GM12878 (cell line): ENCODE data around the gene AASDH. TPM values are rescaled to one million over a fixed set of nuclear protein-coding genes. Genes with fewer than 3 reads are reported as not detected.

ENCODE experiments used
- ATAC-seq: fragments of 200-7000 bp; cut with Tn5 transposase; 3 replicates; pipeline ENCODE4 v1.9.1; 2020; ENCODE audit warnings: mild to moderate bottlenecking, moderate library complexity
- BruUV-seq: library from RNA; stranded (reverse); fragments of 400-500 nt; replicated peaks from 2 replicates; lab custom pipeline; 2021; lab: Mats Ljungman, UMichigan
- CTCF ChIA-PET: fragments of 300-600 bp; sonication (Branson Sonifier 250); formaldehyde crosslinking; extraction: SDS; loops from one replicate; lab custom pipeline; 2021; ENCODE audit warnings: inconsistent platforms; lab: Yijun Ruan, JAX
- POLR2A ChIA-PET: fragments of 350-600 bp; formaldehyde crosslinking; extraction: SDS; loops from one replicate; lab custom pipeline; 2021; ENCODE audit warnings: inconsistent platforms; lab: Charles Lee
- RAD21 ChIA-PET: fragments of 300-600 bp; sonication (Branson Sonifier 250); formaldehyde crosslinking; loops from one replicate; lab custom pipeline; 2023; ENCODE audit warnings: antibody characterized with exemption; ENCODE audit not compliant: unreplicated experiment; lab: Charles Lee
- SMC1A ChIA-PET: fragments of 300-600 bp; sonication (Branson Sonifier 250); formaldehyde crosslinking; loops from one replicate; lab custom pipeline; 2023; ENCODE audit not compliant: unreplicated experiment, uncharacterized antibody; lab: Charles Lee
- DNase-seq: peaks from one replicate; pipeline ENCODE4 v3.0.0-alpha.2; 2011; ENCODE audit warnings: low read depth, low spot score
- FAIRE-seq: peaks from 3 replicates; lab custom pipeline; 2011; peaks lifted over from hg19 to GRCh38; lab: Jason Lieb, UNC
- H2AFZ ChIP-seq: 2 replicates; pipeline ENCODE4 v1.6.0; 2011; ENCODE audit warnings: low read depth, low read length, control low read depth; ENCODE audit not compliant: control insufficient read depth
- H3K27ac ChIP-seq: 2 replicates; pipeline ENCODE4 v1.5.1; 2011; ENCODE audit warnings: control low read depth; ENCODE audit not compliant: control insufficient read depth, insufficient read depth
- H3K27me3 ChIP-seq, 2 experiments: replicated peaks in 1 of 2; 2 replicates each; pipeline versions ENCODE4 v1.6.0 to v1.6.1; 2011; ENCODE audit warnings: low read length in 1 of 2; ENCODE audit not compliant: control insufficient read depth in 2 of 2, insufficient read depth in 2 of 2
- H3K36me3 ChIP-seq, 2 experiments: 2 replicates each; pipeline ENCODE4 v1.5.1; 2011; ENCODE audit warnings: low read length in 1 of 2; ENCODE audit not compliant: control insufficient read depth in 2 of 2, insufficient read depth in 2 of 2
- H3K4me1 ChIP-seq: 2 replicates; pipeline ENCODE4 v1.6.1; 2011; ENCODE audit warnings: mild to moderate bottlenecking, low read length, moderate library complexity, mixed read lengths; ENCODE audit not compliant: control insufficient read depth, insufficient read depth
- H3K4me2 ChIP-seq: 2 replicates; pipeline ENCODE4 v1.6.0; 2011; ENCODE audit warnings: control low read depth; ENCODE audit not compliant: control insufficient read depth, insufficient read depth
- H3K4me3 ChIP-seq: fragments of 200-600 bp; sonication (generic); 2 replicates; pipeline ENCODE4 v1.5.1; 2016
- H3K79me2 ChIP-seq: 2 replicates; pipeline ENCODE4 v1.6.0; 2011; ENCODE audit warnings: low read length; ENCODE audit not compliant: control insufficient read depth, insufficient read depth
- H3K9ac ChIP-seq: 2 replicates; pipeline ENCODE4 v1.8.0; 2011; ENCODE audit warnings: low read length, control low read depth, mixed read lengths; ENCODE audit not compliant: control insufficient read depth, insufficient read depth
- H3K9me3 ChIP-seq: replicated peaks from 3 replicates; pipeline ENCODE4 v1.5.1; 2011; ENCODE audit warnings: mild to moderate bottlenecking, low read length; ENCODE audit not compliant: control insufficient read depth, insufficient read depth
- H4K20me1 ChIP-seq: 2 replicates; pipeline ENCODE4 v1.6.0; 2011; ENCODE audit not compliant: control insufficient read depth, insufficient read depth
- CHD1 ChIP-seq: IDR thresholded peaks from 2 replicates; pipeline ENCODE4 v1.6.1; 2012; ENCODE audit warnings: low read depth, low read length, improper control_type of control experiment
- E2F4 ChIP-seq: IDR thresholded peaks from 2 replicates; pipeline ENCODE4 v1.6.1; 2012; ENCODE audit warnings: low read depth, low read length, improper control_type of control experiment
- E4F1 ChIP-seq: fragments of 450-650 bp; IDR thresholded peaks from 2 replicates; pipeline ENCODE4 v1.6.1; 2018; ENCODE audit warnings: borderline replicate concordance, mild to moderate bottlenecking; ENCODE audit not compliant: partially characterized antibody
- FOS ChIP-seq: IDR thresholded peaks from 3 replicates; pipeline ENCODE4 v1.6.1; 2011; ENCODE audit warnings: borderline replicate concordance; ENCODE audit not compliant: insufficient read length; ENCODE audit errors: extremely low read depth
- JUNB ChIP-seq: IDR thresholded peaks from 2 replicates; pipeline ENCODE4 v1.6.1; 2016; ENCODE audit warnings: antibody characterized with exemption, mild to moderate bottlenecking
- KAT2A ChIP-seq: conservative IDR thresholded peaks from 2 replicates; pipeline ENCODE4 v1.6.1; 2011; ENCODE audit warnings: low read depth, low read length; ENCODE audit not compliant: control insufficient read depth
- NBN ChIP-seq: fragments of 450-650 bp; IDR thresholded peaks from 2 replicates; pipeline ENCODE4 v1.6.1; 2016
- NKRF ChIP-seq: fragments of 450-650 bp; conservative IDR thresholded peaks from 2 replicates; pipeline ENCODE4 v1.6.1; 2017; ENCODE audit warnings: mild to moderate bottlenecking, moderate library complexity
- PBX3 ChIP-seq: IDR thresholded peaks from 2 replicates; pipeline ENCODE4 v1.6.1; 2011; ENCODE audit warnings: mild to moderate bottlenecking, low read depth, low read length, moderate library complexity; ENCODE audit not compliant: insufficient replicate concordance
- STAT1 ChIP-seq: fragments of 450-650 bp; conservative IDR thresholded peaks from 2 replicates; pipeline ENCODE4 v1.6.1; 2014; ENCODE audit warnings: antibody characterized with exemption, mild to moderate bottlenecking
- ZBTB11 ChIP-seq: fragments of 450-650 bp; formaldehyde crosslinking; IDR thresholded peaks from 2 replicates; pipeline ENCODE4 v1.5.0; 2022; ENCODE audit warnings: mild to moderate bottlenecking, missing genetic modification characterization
- ZNF207 ChIP-seq: fragments of 450-650 bp; IDR thresholded peaks from 2 replicates; pipeline ENCODE4 v1.6.1; 2014; ENCODE audit warnings: antibody characterized with exemption, mild to moderate bottlenecking, borderline replicate concordance
- ZNF622 ChIP-seq: fragments of 450-650 bp; IDR thresholded peaks from 2 replicates; pipeline ENCODE4 v1.6.1; 2017; ENCODE audit warnings: mild to moderate bottlenecking, inconsistent platforms
- WGBS: methylation state at CpG from one replicate; pipeline ENCODE4 v1.1.6; 2016; ENCODE audit warnings: low lambda C conversion rate; ENCODE audit not compliant: insufficient replicate concordance, insufficient coverage; ENCODE audit errors: missing lambda C conversion rate; 5-methylcytosine and 5-hydroxymethylcytosine counted together
- in situ Hi-C: fragments of 300-500 bp; cut with MboI; formaldehyde crosslinking; loops from 9 replicates; pipeline ENCODE4 v1.14.3; 2018; ENCODE audit warnings: mixed read lengths
- intact Hi-C: fragments of 100-400 bp; cut with micrococcal nuclease; formaldehyde crosslinking; loops from one replicate; pipeline ENCODE4 v1.14.2; 2022; ENCODE audit not compliant: unreplicated experiment
- polyA plus RNA-seq, 11 experiments: library from polyadenylated mRNA; depleted of rRNA in 4 of 11; unstranded in 6 of 11; stranded (reverse) in 5 of 11; fragments of >200 nt; fragmentation: Nextera tagmentation in 4 of 11; fragmentation: Illumina TruSeq in 1 of 11; extraction: Ambion mirVana in 4 of 11; extraction: Trizol in 1 of 11; gene quantifications; 1 replicate in 1 of 11; 2 replicates in 10 of 11; pipeline versions ENCODE4 v1.2.1 to v1.2.3, GENCODE V29; 2011 to 2016; ENCODE audit warnings: inconsistent platforms in 2 of 11, missing spikeins in 2 of 11, low read depth in 1 of 11
- total RNA-seq, 4 experiments: library from RNA; depleted of rRNA in 3 of 4; stranded (reverse); fragments of >200 nt in 3 of 4; fragmentation: Illumina TruSeq in 1 of 4; extraction: Trizol in 1 of 4; gene quantifications; 2 replicates each; pipeline versions ENCODE4 v1.2.1 to v1.2.3, GENCODE V29; 2013 to 2021

Gene AASDH
- total and polyA plus RNA-seq, 10 of the 15 experiments (the other 5 are each of a cell fraction or from before 2014, with no cell fraction given): 7.3 to 19.1 (median 11.3) TPM

- ATAC-seq: no peak
- intact Hi-C loops: no loop called here
- Histone ChIP-seq H3K27me3 (no peaks in the 10 kb centered on the region), H3K9ac (no peak overlapping the region), H3K4me3 (no peak overlapping the region), H3K9me3 (no peaks in the 10 kb centered on the region), H3K79me2 (peaks cover 41% of the 10 kb centered on the region), H3K36me3 (peaks cover 0 to 2% of the 10 kb centered on the region in 2 experiments; a peak in 3 of 4 replicates), H4K20me1 (no peaks in the 10 kb centered on the region), H3K27ac (no peak overlapping the region), H3K4me1 (no peaks in the 10 kb centered on the region), H2AFZ (no peak overlapping the region), H3K4me2 (no peak overlapping the region)
- BruUV-seq: no TSS peak
- CTCF ChIA-PET: interaction anchor here (1.3 kb wide), 1 partner anchor 10 kb away, joined by 3 read pairs; no protein-coding TSS in a partner anchor
- WGBS: 60% methylated on average over 1 of the region's 1 CpG
- in situ Hi-C loops: no loop called here
- DNase-seq: no peak
- RAD21 ChIA-PET: no interaction called here
- SMC1A ChIA-PET: interaction anchor here (1.4 kb wide), 2 partner anchors 13 to 26 kb away, joined by 3 to 5 read pairs; partner anchors contain the start of genes PAICS and PPAT
- no peak for FAIRE-seq
- POLR2A ChIA-PET: no interaction called here
- TF ChIP-seq E2F4 (no peak), CHD1 (no peak), ZNF622 (no peak), PBX3 (no peak), E4F1 (no peak), JUNB (no peak), ZNF207 (no peak), FOS (no peak), STAT1 (no peak), NBN (no peak), KAT2A (no peak), ZBTB11 (CRISPR knock-in tag) (no peak), NKRF (no peak)
Measured at GRCh38 chr4:56409511-56410090, 22.3 kb upstream of the AASDH start.
